IMR-90 (cell line): ENCODE data around the gene GPC4. TPM values are rescaled to one million over a fixed set of nuclear protein-coding genes. Genes with fewer than 3 reads are reported as not detected.

Source experiments
- ATAC-seq: fragments of 200-7000 bp; cut with Tn5 transposase; 2 replicates; pipeline ENCODE4 v1.9.1; 2020; ENCODE audit warnings: low read depth, mild to moderate bottlenecking, moderate library complexity
- BruUV-seq: library from RNA; stranded (reverse); fragments of 400-500 nt; replicated peaks from 2 replicates; lab custom pipeline; 2021; lab: Mats Ljungman, UMichigan
- CTCF ChIA-PET: fragments of 300-600 bp; formaldehyde crosslinking; extraction: SDS; loops from one replicate; lab custom pipeline; 2021; ENCODE audit warnings: antibody characterized with exemption; lab: Yijun Ruan, JAX
- POLR2A ChIA-PET: fragments of 300-600 bp; sonication (Branson Sonifier 250); formaldehyde crosslinking; loops from one replicate; lab custom pipeline; 2022; ENCODE audit warnings: antibody characterized with exemption; ENCODE audit not compliant: unreplicated experiment; lab: Charles Lee
- DNase-seq: peaks from one replicate; pipeline ENCODE4 v3.0.0; 2013
- H2AFZ ChIP-seq: replicated peaks from 2 replicates; pipeline ENCODE3; 2013; ENCODE audit warnings: low read length, mild to moderate bottlenecking; ENCODE audit not compliant: poor library complexity
- H2AK5ac ChIP-seq: 2 replicates; pipeline ENCODE4 v1.6.1; 2013; ENCODE audit warnings: low read depth, low read length, inconsistent platforms
- H2AK9ac ChIP-seq: replicated peaks from 2 replicates; pipeline ENCODE3; 2013; ENCODE audit warnings: mild to moderate bottlenecking, low read depth, low read length, moderate library complexity; ENCODE audit not compliant: poor library complexity
- H2BK120ac ChIP-seq: 2 replicates; pipeline ENCODE4 v1.6.1; 2013; ENCODE audit warnings: low read depth, low read length, inconsistent platforms
- H2BK15ac ChIP-seq: 3 replicates; pipeline ENCODE4 v1.6.1; 2013; ENCODE audit warnings: low read depth, low read length, inconsistent platforms
- H2BK20ac ChIP-seq: 2 replicates; pipeline ENCODE4 v1.6.1; 2013; ENCODE audit warnings: low read depth, mild to moderate bottlenecking, inconsistent platforms, low read length, moderate library complexity
- H2BK5ac ChIP-seq: 2 replicates; pipeline ENCODE4 v1.6.1; 2013; ENCODE audit warnings: mild to moderate bottlenecking, low read depth, low read length, inconsistent platforms; ENCODE audit not compliant: poor library complexity, severe bottlenecking
- H3K14ac ChIP-seq: replicated peaks from 2 replicates; pipeline ENCODE4 v1.6.1; 2013; ENCODE audit warnings: low read depth, low read length, inconsistent platforms
- H3K18ac ChIP-seq: 2 replicates; pipeline ENCODE4 v1.6.1; 2013; ENCODE audit warnings: low read depth, low read length, control low read depth
- H3K23ac ChIP-seq: 2 replicates; pipeline ENCODE4 v1.6.1; 2013; ENCODE audit warnings: low read depth, low read length, inconsistent platforms
- H3K27ac ChIP-seq: 2 replicates; pipeline ENCODE4 v1.5.1; 2013; ENCODE audit warnings: mild to moderate bottlenecking, control low read depth, low read length; ENCODE audit not compliant: insufficient read depth
- H3K27me3 ChIP-seq: 2 replicates; pipeline ENCODE4 v1.6.1; 2013; ENCODE audit warnings: low read length; ENCODE audit not compliant: control insufficient read depth, insufficient read depth
- H3K36me3 ChIP-seq: 2 replicates; pipeline ENCODE4 v1.6.1; 2013; ENCODE audit warnings: low read length, mixed read lengths; ENCODE audit not compliant: control insufficient read depth, insufficient read depth
- H3K4ac ChIP-seq: 2 replicates; pipeline ENCODE4 v1.6.1; 2013; ENCODE audit warnings: low read depth, low read length, inconsistent platforms
- H3K4me1 ChIP-seq: 2 replicates; pipeline ENCODE4 v1.6.1; 2013; ENCODE audit warnings: low read length, mixed read lengths; ENCODE audit not compliant: control insufficient read depth, insufficient read depth
- H3K4me2 ChIP-seq: 2 replicates; pipeline ENCODE4 v1.6.1; 2013; ENCODE audit warnings: low read depth, mild to moderate bottlenecking, control low read depth, low read length, moderate library complexity
- H3K4me3 ChIP-seq: 2 replicates; pipeline ENCODE4 v1.5.1; 2013; ENCODE audit warnings: low read depth, mild to moderate bottlenecking, control low read depth, low read length, moderate library complexity; ENCODE audit not compliant: insufficient read depth
- H3K56ac ChIP-seq: 2 replicates; pipeline ENCODE4 v1.6.1; 2013; ENCODE audit warnings: low read length, inconsistent platforms; ENCODE audit not compliant: insufficient read depth; ENCODE audit errors: extremely low read depth
- H3K79me1 ChIP-seq, 2 experiments: 2 replicates each; pipeline ENCODE4 v1.6.1; 2013; ENCODE audit warnings: low read length in 2 of 2, inconsistent platforms in 1 of 2, low read depth in 1 of 2
- H3K9ac ChIP-seq: 2 replicates; pipeline ENCODE4 v1.6.1; 2013; ENCODE audit warnings: low read depth, low read length, control low read depth
- H3K9me1 ChIP-seq: 2 replicates; pipeline ENCODE4 v1.6.1; 2013; ENCODE audit warnings: low read length, inconsistent platforms; ENCODE audit not compliant: insufficient read depth
- H3K9me3 ChIP-seq: 2 replicates; pipeline ENCODE4 v1.6.1; 2013; ENCODE audit warnings: low read length; ENCODE audit not compliant: control insufficient read depth, insufficient read depth
- H4K20me1 ChIP-seq: 2 replicates; pipeline ENCODE4 v1.6.1; 2013; ENCODE audit warnings: low read length, inconsistent platforms; ENCODE audit not compliant: insufficient read depth
- H4K5ac ChIP-seq: 2 replicates; pipeline ENCODE4 v1.6.1; 2013; ENCODE audit warnings: mild to moderate bottlenecking, low read depth, low read length, control low read depth
- H4K8ac ChIP-seq, 2 experiments: 2 replicates each; pipeline ENCODE4 v1.6.1; 2013; ENCODE audit warnings: low read depth in 2 of 2, low read length in 2 of 2, control low read depth in 1 of 2, inconsistent platforms in 1 of 2
- H4K91ac ChIP-seq: 2 replicates; pipeline ENCODE4 v1.6.1; 2013; ENCODE audit warnings: low read depth, low read length, inconsistent platforms; ENCODE audit not compliant: insufficient read depth
- BHLHE40 ChIP-seq: fragments of 150-350 bp; IDR thresholded peaks from 2 replicates; pipeline ENCODE4 v1.6.1; 2016; ENCODE audit warnings: mild to moderate bottlenecking, low read depth, low read length
- CEBPB ChIP-seq: IDR thresholded peaks from 2 replicates; pipeline ENCODE4 v1.6.1; 2012; ENCODE audit warnings: low read depth, low read length, improper control_type of control experiment
- CHD1 ChIP-seq: IDR thresholded peaks from 2 replicates; pipeline ENCODE4 v1.6.1; 2012; ENCODE audit warnings: low read depth, low read length, improper control_type of control experiment
- FOS ChIP-seq: fragments of 150-350 bp; IDR thresholded peaks from 2 replicates; pipeline ENCODE4 v1.6.1; 2016; ENCODE audit warnings: low read depth, low read length
- MAFK ChIP-seq: IDR thresholded peaks from 2 replicates; pipeline ENCODE4 v1.6.1; 2012; ENCODE audit warnings: low read depth, low read length, improper control_type of control experiment
- MAZ ChIP-seq: IDR thresholded peaks from 2 replicates; pipeline ENCODE4 v1.6.1; 2012; ENCODE audit warnings: low read depth, mild to moderate bottlenecking, low read length, improper control_type of control experiment, moderate library complexity, borderline replicate concordance
- MXI1 ChIP-seq: IDR thresholded peaks from 2 replicates; pipeline ENCODE4 v1.6.1; 2012; ENCODE audit warnings: low read depth, mild to moderate bottlenecking, low read length, moderate library complexity, borderline replicate concordance
- NFE2L2 ChIP-seq: fragments of 150-350 bp; IDR thresholded peaks from 2 replicates; pipeline ENCODE4 v1.6.1; 2016; ENCODE audit warnings: low read depth, mild to moderate bottlenecking, low read length
- POLR2A ChIP-seq: IDR thresholded peaks from 2 replicates; pipeline ENCODE4 v1.6.1; 2012; ENCODE audit warnings: mild to moderate bottlenecking, low read depth, low read length
- RAD21 ChIP-seq: IDR thresholded peaks from 2 replicates; pipeline ENCODE4 v1.6.1; 2012; ENCODE audit warnings: low read length, improper control_type of control experiment
- RCOR1 ChIP-seq: IDR thresholded peaks from 2 replicates; pipeline ENCODE4 v1.6.1; 2012; ENCODE audit warnings: mild to moderate bottlenecking, low read length, improper control_type of control experiment; ENCODE audit not compliant: insufficient replicate concordance
- RFX5 ChIP-seq: IDR thresholded peaks from 2 replicates; pipeline ENCODE4 v1.8.0; 2012; ENCODE audit warnings: low read depth, mild to moderate bottlenecking, low read length, moderate library complexity
- SMC3 ChIP-seq: fragments of 150-350 bp; IDR thresholded peaks from 2 replicates; pipeline ENCODE4 v1.6.1; 2016; ENCODE audit warnings: low read depth, mild to moderate bottlenecking, antibody characterized with exemption, low read length, moderate library complexity
- WGBS, 2 experiments: methylation state at CpG; one replicate each; pipeline versions ENCODE4 v1.1.5 to v1.1.7; 2013; ENCODE audit warnings: missing lambda C conversion rate in 2 of 2; ENCODE audit not compliant: insufficient read length in 1 of 2; ENCODE audit errors: extremely low coverage in 2 of 2; 5-methylcytosine and 5-hydroxymethylcytosine counted together
- dilution Hi-C: fragments of 300-500 bp; cut with HindIII; formaldehyde crosslinking; loops from one replicate; pipeline ENCODE4 v1.14.3; 2018; ENCODE audit warnings: low sequenced_read_pairs; ENCODE audit not compliant: unreplicated experiment
- in situ Hi-C: fragments of 300-500 bp; cut with MboI; formaldehyde crosslinking; loops from 3 replicates; pipeline ENCODE4 v1.14.3; 2019; ENCODE audit warnings: low sequenced_read_pairs, inconsistent platforms, mixed read lengths
- intact Hi-C: fragments of 100-400 bp; cut with micrococcal nuclease; formaldehyde crosslinking; loops from 2 replicates; pipeline ENCODE4 v1.10.0; 2022
- polyA plus RNA-seq, 3 experiments: library from polyadenylated mRNA; depleted of rRNA; stranded (reverse); fragments of >200 nt; gene quantifications; 2 replicates each; pipeline ENCODE4 v1.2.3, GENCODE V29; 2012; ENCODE audit warnings: low replicate concordance in 1 of 3
- total RNA-seq: library from RNA; depleted of rRNA; stranded (reverse); fragments of >200 nt; gene quantifications from 2 replicates; pipeline ENCODE4 v1.2.3, GENCODE V29; 2012
- TF ChIP-seq, protein P1 (sequence below): fragments of 150-350 bp; IDR thresholded peaks from 2 replicates; pipeline ENCODE4 v1.6.1; 2017; ENCODE audit warnings: mild to moderate bottlenecking, antibody characterized with exemption, low read length, low read depth
- TF ChIP-seq, protein P2 (sequence below): conservative IDR thresholded peaks from 2 replicates; pipeline ENCODE4 v1.5.1; 2012; ENCODE audit warnings: mild to moderate bottlenecking, low read depth, low read length, improper control_type of control experiment
- TF ChIP-seq, protein P3 (sequence below): fragments of 150-350 bp; IDR thresholded peaks from 2 replicates; pipeline ENCODE4 v1.6.1; 2016; ENCODE audit warnings: low read depth, mild to moderate bottlenecking, low read length, moderate library complexity, borderline replicate concordance

The GPC4 gene
- total and polyA plus RNA-seq, 2 of the 4 experiments (the other 2 are of a cell fraction): 0.54 to 1.6 TPM

DNA sequence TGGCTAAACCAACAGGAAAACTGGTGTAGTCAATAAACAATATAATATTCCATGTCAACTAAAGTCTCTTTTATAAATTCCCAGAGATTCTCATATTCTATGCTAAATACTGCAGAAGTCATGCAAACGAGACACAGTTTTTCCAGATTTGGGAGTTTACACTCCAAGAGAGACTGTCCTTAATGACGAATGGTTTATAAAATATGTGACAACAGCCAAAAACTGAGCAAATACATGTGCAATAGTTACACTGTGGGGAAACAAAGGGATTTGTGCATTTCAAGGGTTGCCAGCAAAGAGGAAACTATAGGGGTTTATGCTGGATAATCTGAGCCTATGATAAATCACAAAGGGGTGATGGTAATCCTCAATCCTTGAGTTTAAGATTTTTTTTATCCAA lies 75.7 kb downstream of the GPC4 start:
- H3K9me3 ChIP-seq: no peaks in the 10 kb centered on the region
- H3K79me1 ChIP-seq: no peaks in the 10 kb centered on the region
- H2AK5ac ChIP-seq: no peak overlapping the region
- no peak for ATAC-seq
- no peaks in the 10 kb centered on the region for H3K36me3 ChIP-seq
- no peak for DNase-seq
- H4K20me1 ChIP-seq: no peaks in the 10 kb centered on the region
- dilution Hi-C loops (no loop called here), in situ Hi-C loops (loop anchor here (10.0 kb wide), 1 partner anchor 335 kb away; no protein-coding TSS in a partner anchor), intact Hi-C loops (no loop called here)
- H2BK15ac ChIP-seq: no peak overlapping the region
- H3K18ac ChIP-seq: no peak overlapping the region
- no peak overlapping the region for H3K23ac ChIP-seq
- no peak overlapping the region for H2AK9ac ChIP-seq
- H3K9ac ChIP-seq: no peak overlapping the region
- no TSS peak for BruUV-seq
- H3K27me3 ChIP-seq: no peaks in the 10 kb centered on the region; the same call in 1 of the 2 replicates
- H3K9me1 ChIP-seq: no peaks in the 10 kb centered on the region
- H4K91ac ChIP-seq: no peak overlapping the region
- TF ChIP-seq MAZ (no peak), POLR2A (no peak), FOS (no peak), MXI1 (no peak), BHLHE40 (no peak), NFE2L2 (no peak), RAD21 (no peak), CHD1 (no peak), RCOR1 (no peak), RFX5 (no peak), SMC3 (no peak), CEBPB (no peak), MAFK (no peak)
- TF ChIP-seq, protein P1, sequence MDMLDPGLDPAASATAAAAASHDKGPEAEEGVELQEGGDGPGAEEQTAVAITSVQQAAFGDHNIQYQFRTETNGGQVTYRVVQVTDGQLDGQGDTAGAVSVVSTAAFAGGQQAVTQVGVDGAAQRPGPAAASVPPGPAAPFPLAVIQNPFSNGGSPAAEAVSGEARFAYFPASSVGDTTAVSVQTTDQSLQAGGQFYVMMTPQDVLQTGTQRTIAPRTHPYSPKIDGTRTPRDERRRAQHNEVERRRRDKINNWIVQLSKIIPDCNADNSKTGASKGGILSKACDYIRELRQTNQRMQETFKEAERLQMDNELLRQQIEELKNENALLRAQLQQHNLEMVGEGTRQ: no peak
- TF ChIP-seq, protein P2, sequence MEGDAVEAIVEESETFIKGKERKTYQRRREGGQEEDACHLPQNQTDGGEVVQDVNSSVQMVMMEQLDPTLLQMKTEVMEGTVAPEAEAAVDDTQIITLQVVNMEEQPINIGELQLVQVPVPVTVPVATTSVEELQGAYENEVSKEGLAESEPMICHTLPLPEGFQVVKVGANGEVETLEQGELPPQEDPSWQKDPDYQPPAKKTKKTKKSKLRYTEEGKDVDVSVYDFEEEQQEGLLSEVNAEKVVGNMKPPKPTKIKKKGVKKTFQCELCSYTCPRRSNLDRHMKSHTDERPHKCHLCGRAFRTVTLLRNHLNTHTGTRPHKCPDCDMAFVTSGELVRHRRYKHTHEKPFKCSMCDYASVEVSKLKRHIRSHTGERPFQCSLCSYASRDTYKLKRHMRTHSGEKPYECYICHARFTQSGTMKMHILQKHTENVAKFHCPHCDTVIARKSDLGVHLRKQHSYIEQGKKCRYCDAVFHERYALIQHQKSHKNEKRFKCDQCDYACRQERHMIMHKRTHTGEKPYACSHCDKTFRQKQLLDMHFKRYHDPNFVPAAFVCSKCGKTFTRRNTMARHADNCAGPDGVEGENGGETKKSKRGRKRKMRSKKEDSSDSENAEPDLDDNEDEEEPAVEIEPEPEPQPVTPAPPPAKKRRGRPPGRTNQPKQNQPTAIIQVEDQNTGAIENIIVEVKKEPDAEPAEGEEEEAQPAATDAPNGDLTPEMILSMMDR: no peak
- TF ChIP-seq, protein P3, sequence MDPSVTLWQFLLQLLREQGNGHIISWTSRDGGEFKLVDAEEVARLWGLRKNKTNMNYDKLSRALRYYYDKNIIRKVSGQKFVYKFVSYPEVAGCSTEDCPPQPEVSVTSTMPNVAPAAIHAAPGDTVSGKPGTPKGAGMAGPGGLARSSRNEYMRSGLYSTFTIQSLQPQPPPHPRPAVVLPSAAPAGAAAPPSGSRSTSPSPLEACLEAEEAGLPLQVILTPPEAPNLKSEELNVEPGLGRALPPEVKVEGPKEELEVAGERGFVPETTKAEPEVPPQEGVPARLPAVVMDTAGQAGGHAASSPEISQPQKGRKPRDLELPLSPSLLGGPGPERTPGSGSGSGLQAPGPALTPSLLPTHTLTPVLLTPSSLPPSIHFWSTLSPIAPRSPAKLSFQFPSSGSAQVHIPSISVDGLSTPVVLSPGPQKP: no peak
- H3K4me1 ChIP-seq: no peaks in the 10 kb centered on the region
- no peak overlapping the region for H4K5ac ChIP-seq
- WGBS, 2 experiments: no CpG with 5 or more reads among the region's 2 CpGs
- no peak overlapping the region for H3K56ac ChIP-seq
- H3K4me3 ChIP-seq: no peak overlapping the region
- no peak overlapping the region for H3K27ac ChIP-seq
- H3K4me2 ChIP-seq: no peak overlapping the region
- H2AFZ ChIP-seq: no peak overlapping the region
- no peak overlapping the region for H3K14ac ChIP-seq
- no peak overlapping the region for H4K8ac ChIP-seq
- H2BK20ac ChIP-seq: no peak overlapping the region
- ChIA-PET POLR2A (no interaction called here), CTCF (no interaction called here)
- no peak overlapping the region for H3K4ac ChIP-seq
- H2BK5ac ChIP-seq: no peak overlapping the region
- H2BK120ac ChIP-seq: no peak overlapping the region
